Neural crest cell (in vitro differentiated cells): ENCODE results near the gene C16orf74. TPM values are rescaled to one million over a fixed set of nuclear protein-coding genes. Genes with fewer than 3 reads are reported as not detected.

Experiments
- DNase-seq: peaks from one replicate; pipeline ENCODE4 v3.0.0; 2021; ENCODE audit warnings: low read depth, mixed read lengths, low spot score
- H3K27ac Mint-ChIP-seq: one replicate; pipeline ENCODE4 v1.8.0; 2021; ENCODE audit warnings: mild to moderate bottlenecking, mixed read lengths; ENCODE audit not compliant: unreplicated experiment
- H3K27me3 Mint-ChIP-seq: 2 replicates; pipeline ENCODE4 v1.8.0; 2021; ENCODE audit warnings: low read depth, mild to moderate bottlenecking, mixed read lengths
- H3K36me3 Mint-ChIP-seq: 2 replicates; pipeline ENCODE4 v1.8.0; 2021; ENCODE audit warnings: low read depth, mild to moderate bottlenecking, mixed read lengths
- H3K4me1 Mint-ChIP-seq: 2 replicates; pipeline ENCODE4 v1.8.0; 2021; ENCODE audit warnings: mixed read lengths
- H3K4me3 Mint-ChIP-seq: one replicate; pipeline ENCODE4 v1.8.0; 2021; ENCODE audit warnings: mild to moderate bottlenecking, mixed read lengths
- H3K9me3 Mint-ChIP-seq: 2 replicates; pipeline ENCODE4 v1.8.0; 2021; ENCODE audit warnings: mixed read lengths
- CTCF ChIP-seq: fragments of 200-600 bp; sonication (generic); conservative IDR thresholded peaks from 2 replicates; pipeline ENCODE4 v1.5.0; 2021; ENCODE audit warnings: antibody characterized with exemption, mild to moderate bottlenecking
- total RNA-seq: library from RNA; stranded (reverse); gene quantifications from 2 replicates; pipeline ENCODE4 v1.2.1, GENCODE V29; 2021

The C16orf74 gene
- total RNA-seq, 1 donor from 2014 or later = 1.2 TPM

GRCh38 chr16:85724126-85724879 lies 26.6 kb downstream of the C16orf74 start:
- Mint-ChIP-seq H3K27ac (no peak overlapping the region), H3K4me3 (no peak overlapping the region), H3K36me3 (no peaks in the 10 kb centered on the region), H3K4me1 (peaks cover 10% of the 10 kb centered on the region), H3K27me3 (no peaks in the 10 kb centered on the region), H3K9me3 (no peaks in the 10 kb centered on the region)
- no peak for TF ChIP-seq CTCF
- DNase-seq = no peak

GRCh38 chr16:85722128-85722893 lies 28.6 kb downstream of the C16orf74 start:
- Mint-ChIP-seq H3K36me3 (no peaks in the 10 kb centered on the region), H3K4me1 (peaks cover 15% of the 10 kb centered on the region), H3K27me3 (peaks cover 2% of the 10 kb centered on the region), H3K27ac (no peak overlapping the region), H3K4me3 (no peak overlapping the region), H3K9me3 (no peaks in the 10 kb centered on the region)
- TF ChIP-seq CTCF = no peak
- DNase-seq = peak; percentile 45

- Mint-ChIP-seq H3K9me3 (no peaks in the 10 kb centered on the region), H3K4me3 (no peak overlapping the region), H3K27ac (no peak overlapping the region), H3K4me1 (peaks cover 29% of the 10 kb centered on the region), H3K36me3 (peaks cover 3% of the 10 kb centered on the region), H3K27me3 (peaks cover 10% of the 10 kb centered on the region)
- no peak for DNase-seq
- no peak for TF ChIP-seq CTCF
Measured at GRCh38 chr16:85720302-85720637, 30.6 kb downstream of the C16orf74 start.

GRCh38 chr16:85719605-85720301 lies 31.1 kb downstream of the C16orf74 start:
- no peaks in the 10 kb centered on the region for H3K9me3 Mint-ChIP-seq
- no peak overlapping the region for H3K4me3 Mint-ChIP-seq
- peaks cover 34% of the 10 kb centered on the region for H3K4me1 Mint-ChIP-seq
- peak overlapping the region; percentile 43 for H3K27ac Mint-ChIP-seq
- no peak for DNase-seq
- H3K36me3 Mint-ChIP-seq = peaks cover 3% of the 10 kb centered on the region
- no peak for TF ChIP-seq CTCF
- H3K27me3 Mint-ChIP-seq = peaks cover 13% of the 10 kb centered on the region

GRCh38 chr16:85718682-85719081 lies 32.2 kb downstream of the C16orf74 start:
- TF ChIP-seq CTCF = peak; percentile 63
- Mint-ChIP-seq H3K36me3 (peaks cover 3% of the 10 kb centered on the region), H3K9me3 (no peaks in the 10 kb centered on the region), H3K4me3 (no peak overlapping the region), H3K4me1 (peaks cover 35% of the 10 kb centered on the region), H3K27me3 (peaks cover 13% of the 10 kb centered on the region), H3K27ac (no peak overlapping the region)
- peak; percentile 23 for DNase-seq
